H1 (cell line): Measurements from ENCODE around the gene NHLH1. TPM values are rescaled to one million over a fixed set of nuclear protein-coding genes. Genes with fewer than 3 reads are reported as not detected.

Experiments
- CBX5 ChIP-seq: fragments of 300-800, 300-1000 bp; sonication (generic); IDR thresholded peaks from 2 replicates; pipeline ENCODE4 v1.7.1; 2016; ENCODE audit warnings: antibody characterized with exemption, low read length, low read depth
- CBX8 ChIP-seq: fragments of 300-800, 300-1000 bp; sonication (generic); IDR thresholded peaks from 2 replicates; pipeline ENCODE4 v1.7.1; 2016; ENCODE audit warnings: low read depth, low read length, borderline replicate concordance
- CHD7 ChIP-seq: fragments of 300-600 bp; sonication (generic); IDR thresholded peaks from 2 replicates; pipeline ENCODE4 v1.7.1; 2012; ENCODE audit warnings: low read length, moderate library complexity, mild to moderate bottlenecking, inconsistent platforms; ENCODE audit not compliant: insufficient replicate concordance
- GABPA ChIP-seq: IDR thresholded peaks from 2 replicates; pipeline ENCODE4 v1.6.1; 2011; ENCODE audit warnings: mild to moderate bottlenecking, low read length, moderate library complexity, borderline replicate concordance; ENCODE audit not compliant: insufficient read depth
- JUND ChIP-seq: IDR thresholded peaks from 2 replicates; pipeline ENCODE4 v1.6.1; 2011; ENCODE audit warnings: mild to moderate bottlenecking, improper control_type of control experiment, low read length
- PHF8 ChIP-seq: fragments of 200-600 bp; sonication (generic); conservative IDR thresholded peaks from 2 replicates; pipeline ENCODE4 v1.7.1; 2012; ENCODE audit warnings: low read depth, mild to moderate bottlenecking, inconsistent platforms, low read length, moderate library complexity
- RNF2 ChIP-seq: fragments of 200-900, 300-1000 bp; sonication (generic); IDR thresholded peaks from 2 replicates; pipeline ENCODE4 v1.7.1; 2016; ENCODE audit warnings: borderline replicate concordance, low read depth, mild to moderate bottlenecking, antibody characterized with exemption, low read length; ENCODE audit not compliant: poor library complexity, severe bottlenecking; ENCODE audit errors: missing control alignments
- TAF1 ChIP-seq: IDR thresholded peaks from 2 replicates; pipeline ENCODE4 v1.6.1; 2011; ENCODE audit warnings: mild to moderate bottlenecking, low read depth, low read length
- TCF12 ChIP-seq: IDR thresholded peaks from 2 replicates; pipeline ENCODE4 v1.6.1; 2011; ENCODE audit warnings: low read depth, mild to moderate bottlenecking, low read length
- TEAD4 ChIP-seq: IDR thresholded peaks from 2 replicates; pipeline ENCODE4 v1.6.1; 2012; ENCODE audit warnings: low read depth, low read length, inconsistent platforms, mixed read lengths
- polyA plus RNA-seq, 7 experiments: library from polyadenylated mRNA; depleted of rRNA in 3 of 7; stranded (reverse) in 5 of 7; unstranded in 2 of 7; fragments of >200 nt in 5 of 7; fragments of 200-250 nt in 2 of 7; gene quantifications; 1 replicate in 5 of 7; 2 replicates in 1 of 7; 4 replicates in 1 of 7; pipeline versions ENCODE4 v1.2.1 to v1.2.3, GENCODE V29; 2011 to 2013; ENCODE audit warnings: missing spikeins in 2 of 7, mixed read lengths in 2 of 7
- total RNA-seq: library from RNA; stranded (reverse); fragmentation: NEBNext Ultra II Directional; extraction: Animal tissue kit (Norgen Biotek cat#: 25700); gene quantifications from 2 replicates; pipeline ENCODE4 v1.2.1, GENCODE V29; 2021

The NHLH1 gene
- total and polyA plus RNA-seq, 2 of the 8 experiments (the other 6 are each of a cell fraction or from before 2014, with no cell fraction given), result 0.39 to 0.91 TPM

GRCh38 chr1:160400646-160401486 lies 34.0 kb downstream of the NHLH1 start (continued):
- TF ChIP-seq CHD7 (no peak), CBX8 (no peak), TAF1 (peak; percentile 39; the same call in 1 of the 2 replicates), GABPA (no peak), JUND (no peak), CBX5 (no peak), PHF8 (peak; percentile 60), TEAD4 (no peak), RNF2 (no peak), TCF12 (no peak)
